Endothelial cell of umbilical vein (primary cell): ENCODE data around the gene MT1M. TPM values are rescaled to one million over a fixed set of nuclear protein-coding genes. Genes with fewer than 3 reads are reported as not detected.

ENCODE experiments used
- BruUV-seq: library from RNA; stranded (reverse); fragments of 400-500 nt; replicated peaks from 2 replicates; lab custom pipeline; 2021; lab: Mats Ljungman, UMichigan
- CTCF ChIA-PET: fragments of 300-600, 350-600 bp; sonication (Branson Sonifier 250); formaldehyde crosslinking; loops from one replicate; lab custom pipeline; 2021; ENCODE audit warnings: antibody characterized with exemption, inconsistent platforms; lab: Charles Lee
- POLR2A ChIA-PET: fragments of 300-600, 350-600 bp; sonication (Branson Sonifier 250); formaldehyde crosslinking; loops from one replicate; lab custom pipeline; 2021; ENCODE audit warnings: antibody characterized with exemption, inconsistent platforms; lab: Charles Lee
- DNase-seq: peaks from one replicate; pipeline ENCODE4 v3.0.0-alpha.2; 2011; ENCODE audit warnings: low read depth, low spot score
- FAIRE-seq: peaks from 2 replicates; lab custom pipeline; 2011; peaks lifted over from hg19 to GRCh38; lab: Jason Lieb, UNC
- H2AFZ ChIP-seq: 2 replicates; pipeline ENCODE4 v1.6.0; 2012; ENCODE audit warnings: low read depth, low read length, control low read depth, inconsistent platforms
- H3K27ac ChIP-seq: 2 replicates; pipeline ENCODE4 v1.5.1; 2011; ENCODE audit warnings: low read depth, mild to moderate bottlenecking, control low read depth, low read length, moderate library complexity; ENCODE audit not compliant: insufficient read depth
- H3K27me3 ChIP-seq, 2 experiments: 2 replicates each; pipeline versions ENCODE4 v1.6.0 to v1.6.1; 2011; ENCODE audit warnings: low read length in 2 of 2, mixed read lengths in 1 of 2; ENCODE audit not compliant: control insufficient read depth in 2 of 2, insufficient read depth in 2 of 2
- H3K36me3 ChIP-seq, 2 experiments: 2 replicates in 1 of 2; 3 replicates in 1 of 2; pipeline ENCODE4 v1.5.1; 2011; ENCODE audit warnings: low read length in 2 of 2, mild to moderate bottlenecking in 1 of 2, moderate library complexity in 1 of 2; ENCODE audit not compliant: control insufficient read depth in 2 of 2, insufficient read depth in 2 of 2; ENCODE audit errors: extremely low read depth in 1 of 2
- H3K4me1 ChIP-seq: 3 replicates; pipeline ENCODE4 v1.5.1; 2011; ENCODE audit warnings: mild to moderate bottlenecking, low read length; ENCODE audit not compliant: control insufficient read depth, insufficient read depth; ENCODE audit errors: extremely low read depth
- H3K4me2 ChIP-seq: 2 replicates; pipeline ENCODE4 v1.6.1; 2011; ENCODE audit warnings: low read length, control low read depth, mixed read lengths; ENCODE audit not compliant: insufficient read depth
- H3K4me3 ChIP-seq, 3 experiments: fragments of 200-600 bp in 1 of 3; sonication (generic), shearing (Covaris generic) in 1 of 3; replicated peaks in 1 of 3; 2 replicates each; pipeline ENCODE4 v1.5.1; 2011 to 2016; ENCODE audit warnings: control low read depth in 3 of 3, low read length in 3 of 3, mild to moderate bottlenecking in 2 of 3, inconsistent platforms in 1 of 3, low read depth in 1 of 3, moderate library complexity in 1 of 3; ENCODE audit not compliant: insufficient read depth in 1 of 3
- H3K79me2 ChIP-seq: 2 replicates; pipeline ENCODE4 v1.6.0; 2012; ENCODE audit warnings: low read length, inconsistent platforms; ENCODE audit not compliant: control insufficient read depth, insufficient read depth
- H3K9ac ChIP-seq: replicated peaks from 2 replicates; pipeline ENCODE3; 2011; ENCODE audit warnings: low read length, control low read depth; ENCODE audit not compliant: insufficient read depth; ENCODE audit errors: extremely low read depth
- H3K9me1 ChIP-seq: replicated peaks from 3 replicates; pipeline ENCODE4 v1.6.0; 2011; ENCODE audit warnings: mild to moderate bottlenecking, low read length; ENCODE audit not compliant: control insufficient read depth, insufficient read depth; ENCODE audit errors: extremely low read depth
- H3K9me3 ChIP-seq: replicated peaks from 2 replicates; pipeline ENCODE4 v1.5.1; 2012; ENCODE audit warnings: low read length, inconsistent platforms; ENCODE audit not compliant: control insufficient read depth, insufficient read depth
- H4K20me1 ChIP-seq: replicated peaks from 2 replicates; pipeline ENCODE3; 2011; ENCODE audit warnings: mild to moderate bottlenecking, low read length; ENCODE audit not compliant: control insufficient read depth, insufficient read depth; ENCODE audit errors: extremely low read depth
- EZH2 ChIP-seq: IDR thresholded peaks from 2 replicates; pipeline ENCODE4 v1.6.1; 2012; ENCODE audit warnings: borderline replicate concordance, low read depth, mild to moderate bottlenecking, moderate library complexity, low read length, inconsistent platforms; ENCODE audit not compliant: severe bottlenecking
- FOS ChIP-seq: IDR thresholded peaks from 2 replicates; pipeline ENCODE4 v1.6.1; 2011; ENCODE audit warnings: mild to moderate bottlenecking, low read length, moderate library complexity, borderline replicate concordance; ENCODE audit not compliant: insufficient read depth
- GATA2 ChIP-seq: IDR thresholded peaks from 2 replicates; pipeline ENCODE4 v1.7.0; 2011; ENCODE audit warnings: low read depth, mild to moderate bottlenecking, moderate library complexity, mixed read lengths, low read length; ENCODE audit not compliant: insufficient read length, insufficient read depth
- MYC ChIP-seq: IDR thresholded peaks from one replicate; pipeline ENCODE4 v1.6.1; 2011; ENCODE audit warnings: mild to moderate bottlenecking, low read depth, low read length
- POLR2A ChIP-seq: IDR thresholded peaks from 2 replicates; pipeline ENCODE4 v1.6.1; 2012; ENCODE audit warnings: low read depth, mild to moderate bottlenecking, control low read depth, low read length
- POLR2AphosphoS5 ChIP-seq: IDR thresholded peaks from 2 replicates; pipeline ENCODE4 v1.6.1; 2012; ENCODE audit warnings: low read depth, mild to moderate bottlenecking, control low read depth, low read length, moderate library complexity; ENCODE audit not compliant: insufficient read depth
- dilution Hi-C: fragments of 300-500 bp; cut with MboI; formaldehyde crosslinking; loops from one replicate; pipeline ENCODE4 v1.15.0; 2019; ENCODE audit warnings: low sequenced_read_pairs; ENCODE audit not compliant: extremely low pct_ligation_motif_present
- intact Hi-C: fragments of 100-400 bp; cut with micrococcal nuclease; formaldehyde crosslinking; loops from one replicate; pipeline ENCODE4 v1.10.0; 2022
- polyA plus RNA-seq, 4 experiments: library from polyadenylated mRNA; depleted of rRNA in 3 of 4; stranded (reverse) in 3 of 4; unstranded in 1 of 4; fragments of >200 nt; gene quantifications; 2 replicates each; pipeline versions ENCODE4 v1.2.1 to v1.2.3, GENCODE V29; 2011 to 2012; ENCODE audit warnings: missing spikeins in 1 of 4
- total RNA-seq: library from RNA; stranded (reverse); gene quantifications from 2 replicates; pipeline ENCODE4 v1.2.3, GENCODE V29; 2021
- TF ChIP-seq, protein P1 (sequence below): IDR thresholded peaks from 2 replicates; pipeline ENCODE4 v1.6.1; 2011; ENCODE audit not compliant: insufficient read depth, insufficient read length

MT1M gene
- total and polyA plus RNA-seq, 2 donors (not counting 3 experiments of a cell fraction or from before 2014, with no cell fraction given) = 4.3 to 4.6 TPM

DNA sequence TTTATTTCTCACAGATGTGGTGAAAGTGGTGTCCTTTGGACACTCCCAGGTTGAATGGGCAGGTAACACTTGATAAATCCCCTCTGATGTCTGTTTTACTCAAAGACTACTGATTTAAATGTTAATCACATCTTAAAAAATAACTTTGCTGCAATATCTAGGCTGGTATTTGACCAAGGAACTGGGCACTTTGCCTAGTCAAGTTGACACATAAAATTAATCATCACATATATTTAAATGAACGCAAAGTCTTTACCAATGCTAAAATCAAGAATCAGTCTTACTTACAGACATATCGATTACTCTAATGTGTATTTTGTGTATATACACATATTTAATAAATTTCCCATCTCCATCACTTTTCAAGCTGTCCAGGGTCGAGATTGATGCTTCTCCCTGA is 17.1 kb upstream of the MT1M start:
- H3K4me2 ChIP-seq = peak overlapping the region; percentile 21
- POLR2A ChIA-PET = interaction anchor here (1.5 kb wide), 1 partner anchor 10 kb away, joined by 4 read pairs; the partner anchor contains the start of gene MT1E
- FAIRE-seq (no peak), DNase-seq (no peak)
- no peaks in the 10 kb centered on the region for H4K20me1 ChIP-seq
- H3K9me1 ChIP-seq = no peaks in the 10 kb centered on the region
- intact Hi-C loops (no loop called here), dilution Hi-C loops (no loop called here)
- H3K9ac ChIP-seq = no peak overlapping the region
- peak overlapping the region; percentile 80 for H3K27ac ChIP-seq
- H3K27me3 ChIP-seq = no peaks in the 10 kb centered on the region
- TF ChIP-seq FOS (no peak), POLR2A (no peak), GATA2 (no peak), POLR2AphosphoS5 (no peak), EZH2 (no peak), MYC (no peak)
- TF ChIP-seq, protein P1, sequence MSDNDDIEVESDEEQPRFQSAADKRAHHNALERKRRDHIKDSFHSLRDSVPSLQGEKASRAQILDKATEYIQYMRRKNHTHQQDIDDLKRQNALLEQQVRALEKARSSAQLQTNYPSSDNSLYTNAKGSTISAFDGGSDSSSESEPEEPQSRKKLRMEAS = no peak
- no peak overlapping the region for H3K4me3 ChIP-seq
- H3K36me3 ChIP-seq = no peaks in the 10 kb centered on the region
- no peaks in the 10 kb centered on the region for H3K9me3 ChIP-seq
- H2AFZ ChIP-seq = no peak overlapping the region
- H3K4me1 ChIP-seq = peaks cover 71% of the 10 kb centered on the region
- CTCF ChIA-PET = interaction anchor here (0.7 to 2.0 kb wide), 3 partner anchors 11 to 87 kb away, joined by 3 to 6 read pairs (median 4); no protein-coding TSS in a partner anchor
- no TSS peak for BruUV-seq
- peaks cover 18% of the 10 kb centered on the region for H3K79me2 ChIP-seq
